ENCODE measurements around the gene PTGR3.
A peak's percentile ranks its signal among the peaks of the same experiment; 100 is the strongest.

Gene PTGR3, protein sequence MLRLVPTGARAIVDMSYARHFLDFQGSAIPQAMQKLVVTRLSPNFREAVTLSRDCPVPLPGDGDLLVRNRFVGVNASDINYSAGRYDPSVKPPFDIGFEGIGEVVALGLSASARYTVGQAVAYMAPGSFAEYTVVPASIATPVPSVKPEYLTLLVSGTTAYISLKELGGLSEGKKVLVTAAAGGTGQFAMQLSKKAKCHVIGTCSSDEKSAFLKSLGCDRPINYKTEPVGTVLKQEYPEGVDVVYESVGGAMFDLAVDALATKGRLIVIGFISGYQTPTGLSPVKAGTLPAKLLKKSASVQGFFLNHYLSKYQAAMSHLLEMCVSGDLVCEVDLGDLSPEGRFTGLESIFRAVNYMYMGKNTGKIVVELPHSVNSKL

GRCh38 chr18:75209129-75209950, at the start of gene PTGR3:
TSS of gene PTGR3 (minus strand) at chr18:75209139. CDS start at chr18:75209058, 81 bp downstream.
- peak; percentile 54 to 61 for DNase-seq

DNA sequence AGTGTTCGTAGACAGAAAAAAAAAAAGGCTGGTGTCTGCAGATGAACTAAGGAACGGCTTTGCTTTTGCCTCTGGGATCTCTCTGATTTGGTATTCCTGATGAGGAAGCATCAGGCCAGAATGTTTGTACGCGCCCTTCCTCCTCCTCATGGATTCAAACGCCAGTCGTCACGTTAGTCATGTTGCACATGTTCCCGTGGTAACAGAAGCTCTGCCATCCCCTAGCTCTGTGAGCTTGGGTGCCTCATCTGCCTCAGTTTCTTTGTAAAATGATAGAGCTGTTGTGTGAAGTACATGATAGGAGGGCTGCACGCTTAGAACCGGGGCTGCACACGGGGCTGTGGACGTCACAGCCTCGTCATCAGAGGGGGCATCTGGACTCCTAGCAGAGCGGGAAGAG, 48.7 kb upstream of the PTGR3 start:
- DNase-seq: no peak

- peak; percentile 3 to 17 for DNase-seq
These were observed 47.4 kb upstream of the PTGR3 start for GRCh38 chr18:75256376-75256775.

DNA sequence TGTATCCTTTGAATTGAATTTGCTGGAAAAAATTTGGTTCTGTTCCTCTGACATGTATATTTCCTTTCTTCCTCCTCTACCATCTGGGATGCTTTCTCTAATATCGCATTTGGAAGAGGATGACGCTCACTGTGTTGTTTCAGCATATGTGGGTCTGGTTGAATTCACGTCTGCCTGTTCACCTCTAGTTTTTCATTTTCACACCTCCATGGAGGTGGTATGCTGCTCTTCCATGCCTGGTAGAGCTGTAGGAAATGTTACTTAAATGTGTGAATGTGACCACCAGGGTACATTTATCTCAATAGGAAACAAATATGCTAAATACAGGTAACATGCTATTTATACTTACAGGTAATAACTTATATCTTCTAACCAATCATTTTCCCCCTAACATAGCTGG, 46.2 kb upstream of the PTGR3 start:
- no peak for DNase-seq

- DNase-seq: no peak
These were observed 44.8 kb upstream of the PTGR3 start for GRCh38 chr18:75253784-75254183.

- no peak for DNase-seq
These were observed 44.1 kb upstream of the PTGR3 start for GRCh38 chr18:75253043-75253442.

DNA sequence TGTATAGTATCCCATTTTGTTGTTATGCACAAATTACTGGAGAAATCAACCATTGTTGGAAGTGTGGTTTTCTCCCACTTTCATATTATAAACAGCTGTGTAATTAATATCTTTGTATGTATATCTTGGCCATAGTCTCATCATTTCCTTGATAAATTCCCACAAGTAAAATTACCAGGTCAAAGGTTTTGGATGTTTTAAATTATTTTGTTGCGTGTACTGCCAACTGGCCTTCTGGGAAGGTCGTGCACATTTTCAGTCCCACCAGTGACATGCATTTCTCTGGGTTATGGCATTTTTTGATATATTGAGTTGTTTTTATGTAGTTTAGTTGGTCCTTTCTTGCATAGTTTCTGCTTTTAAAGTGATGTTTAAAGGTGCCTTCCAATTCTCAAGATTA, 43.2 kb upstream of the PTGR3 start:
- no peak for DNase-seq

DNA sequence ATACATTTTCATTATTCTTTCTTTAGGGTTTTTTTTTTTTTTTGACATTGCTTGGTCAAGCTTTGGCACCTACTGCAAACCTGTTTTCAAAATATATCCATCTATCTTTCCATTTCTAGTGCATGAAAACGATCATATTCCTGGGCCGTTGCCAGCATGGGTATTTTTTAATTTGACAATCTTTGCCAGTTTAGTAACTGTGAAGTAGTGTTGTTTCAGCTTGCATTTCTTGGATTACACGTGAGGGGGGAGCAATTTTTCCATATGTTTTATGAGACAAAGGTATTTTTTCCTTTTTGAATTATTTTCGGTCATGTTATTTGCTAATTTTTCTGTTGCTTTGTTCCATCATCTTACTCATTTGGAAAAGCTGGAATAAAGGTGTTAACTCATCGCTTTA, 42.5 kb upstream of the PTGR3 start:
- DNase-seq: no peak

- DNase-seq: no peak
These were observed 41.5 kb upstream of the PTGR3 start for GRCh38 chr18:75250471-75250821.

GRCh38 chr18:75249672-75250470, 40.9 kb upstream of the PTGR3 start:
- DNase-seq: no peak

- DNase-seq: no peak
These were observed 40.2 kb upstream of the PTGR3 start for GRCh38 chr18:75249175-75249518.

DNA sequence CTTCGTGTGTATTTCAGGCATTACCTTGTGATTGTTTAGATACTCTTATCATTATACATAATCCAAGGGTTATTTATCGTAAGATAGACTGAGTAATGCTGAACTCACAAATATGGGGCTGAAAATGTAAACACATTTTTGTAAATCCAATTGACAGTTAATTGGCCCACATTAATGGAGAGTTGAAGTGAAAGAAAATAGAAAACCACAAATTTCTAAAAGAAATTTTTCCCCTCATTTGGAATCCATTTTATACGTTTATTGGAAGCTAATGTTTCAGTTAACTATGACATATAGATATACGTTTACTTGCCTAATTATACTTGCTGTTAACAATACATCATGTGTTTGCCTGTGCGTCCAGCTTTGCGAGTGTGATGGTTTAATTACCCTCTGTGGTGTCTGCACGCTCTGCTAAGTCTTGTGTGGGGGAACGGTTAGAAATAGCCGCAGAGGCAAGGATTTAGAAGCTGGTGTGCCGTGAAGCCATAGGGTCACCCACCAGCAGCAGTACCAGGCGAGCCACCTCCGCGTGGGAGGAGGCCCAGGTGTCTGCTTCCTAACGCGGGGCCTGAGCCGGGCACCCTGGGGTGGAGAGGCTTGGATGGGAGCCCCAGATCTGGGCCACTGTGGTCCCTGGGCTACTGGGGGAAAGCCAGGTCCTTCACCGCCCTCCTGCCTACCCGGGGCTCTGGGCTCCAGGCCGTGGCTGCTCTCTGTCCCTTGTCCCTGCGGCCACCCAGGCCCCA, 39.7 kb upstream of the PTGR3 start:
- no peak for DNase-seq

DNA sequence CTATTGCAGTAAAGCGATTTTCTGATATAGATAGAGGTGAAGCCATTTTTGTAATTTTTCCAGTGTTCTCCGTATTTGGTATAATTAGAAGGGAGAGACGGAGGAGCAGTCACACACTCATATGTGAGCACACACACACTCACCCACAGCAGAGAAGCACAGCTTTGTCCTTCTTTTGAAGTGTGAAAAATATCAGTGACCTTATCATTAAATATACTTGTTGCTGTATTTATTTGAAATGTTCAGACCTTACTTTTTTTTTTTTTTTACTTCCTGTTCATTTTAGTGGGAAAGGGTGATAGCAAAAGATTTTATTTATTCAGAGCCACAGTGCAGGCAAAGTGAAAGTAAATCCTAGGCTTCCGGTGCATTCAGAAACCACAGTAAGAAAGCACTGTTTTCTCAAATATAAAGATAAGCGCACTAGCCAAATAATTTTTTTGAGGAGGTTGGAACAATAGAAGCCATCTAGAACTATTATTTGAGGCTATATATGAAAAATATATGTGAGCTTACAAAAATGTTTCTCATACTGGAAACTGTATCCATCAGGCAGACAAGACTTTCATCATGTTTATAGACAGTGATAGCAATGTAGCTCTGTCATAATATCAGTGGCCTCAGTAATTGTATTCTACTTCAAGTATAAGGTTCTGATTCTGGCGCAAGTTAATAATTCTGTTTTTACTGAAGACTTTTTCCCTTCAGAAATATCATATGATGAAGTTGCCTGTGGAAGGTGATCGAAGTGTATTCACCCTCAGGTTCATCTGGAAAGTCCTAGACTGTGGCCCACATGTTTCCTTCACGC, 38.9 kb upstream of the PTGR3 start:
- DNase-seq: peak in 1 of 2 donors; percentile 36

- DNase-seq: no peak
These were observed 38.0 kb upstream of the PTGR3 start for GRCh38 chr18:75246721-75247610.

DNA sequence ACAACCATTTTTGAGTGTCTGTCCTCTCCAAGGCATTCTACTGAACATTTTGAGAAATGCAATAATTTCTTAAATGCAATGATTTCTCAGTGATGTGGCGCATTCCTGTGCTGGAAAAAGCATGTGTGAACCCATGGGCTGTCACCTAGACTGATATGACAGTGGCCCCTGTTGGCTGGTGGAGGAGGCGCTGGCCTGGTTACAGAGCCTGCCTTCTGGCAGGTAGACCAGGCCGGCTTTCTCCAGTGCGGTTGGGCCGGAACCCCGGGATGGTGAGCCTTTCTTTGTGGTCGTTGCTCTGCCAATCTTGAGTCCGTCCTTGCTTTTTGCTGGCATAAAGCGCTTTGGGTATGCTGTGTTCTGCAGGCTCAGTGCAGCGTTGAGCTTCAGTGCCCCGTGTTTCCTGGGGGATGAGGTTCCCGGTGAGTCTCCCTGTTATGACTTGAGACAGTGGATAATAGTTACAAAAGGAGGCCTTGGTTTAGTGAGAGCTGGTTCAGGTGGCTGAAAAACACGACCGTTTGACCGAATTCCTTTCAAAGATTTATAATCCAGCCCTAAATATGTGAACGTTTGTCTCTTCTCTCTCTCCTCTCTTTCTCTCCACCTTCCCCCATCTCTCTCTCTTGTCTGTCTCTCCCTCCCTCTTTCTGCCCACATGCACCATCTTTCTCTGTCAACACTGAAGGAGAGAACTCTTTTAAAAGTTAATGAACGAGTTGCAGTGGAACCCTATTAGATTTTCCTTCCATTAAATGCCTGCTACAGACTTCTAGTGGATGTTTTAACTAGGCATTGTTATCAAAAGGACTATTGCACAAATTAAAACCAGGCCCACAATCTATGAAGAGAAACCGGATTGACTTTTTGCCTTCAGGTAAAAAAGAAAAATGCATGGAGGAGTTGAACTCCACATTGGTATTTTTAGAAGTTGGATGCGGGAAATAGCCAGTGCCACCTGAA, 35.7 kb upstream of the PTGR3 start:
- DNase-seq: no peak

DNA sequence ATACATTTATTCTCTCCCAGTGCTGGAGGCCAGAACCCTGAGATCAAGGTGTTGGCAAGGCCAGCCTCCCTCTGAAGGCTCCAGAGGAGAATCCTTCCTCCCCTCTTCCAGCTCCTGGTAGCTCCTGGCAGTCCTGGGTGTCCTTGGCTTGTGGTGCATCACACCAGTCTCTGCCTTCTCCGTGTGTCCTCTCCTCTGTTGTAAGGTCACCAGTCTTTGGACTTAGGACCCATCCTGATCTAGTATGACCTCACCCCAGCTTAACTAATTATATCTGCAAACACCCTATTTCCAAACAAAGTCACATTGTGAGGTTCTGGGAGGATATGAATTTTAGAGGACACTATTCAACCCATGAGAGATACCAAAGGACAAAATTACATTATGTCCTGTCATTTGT, 32.8 kb upstream of the PTGR3 start:
- DNase-seq: no peak

DNA sequence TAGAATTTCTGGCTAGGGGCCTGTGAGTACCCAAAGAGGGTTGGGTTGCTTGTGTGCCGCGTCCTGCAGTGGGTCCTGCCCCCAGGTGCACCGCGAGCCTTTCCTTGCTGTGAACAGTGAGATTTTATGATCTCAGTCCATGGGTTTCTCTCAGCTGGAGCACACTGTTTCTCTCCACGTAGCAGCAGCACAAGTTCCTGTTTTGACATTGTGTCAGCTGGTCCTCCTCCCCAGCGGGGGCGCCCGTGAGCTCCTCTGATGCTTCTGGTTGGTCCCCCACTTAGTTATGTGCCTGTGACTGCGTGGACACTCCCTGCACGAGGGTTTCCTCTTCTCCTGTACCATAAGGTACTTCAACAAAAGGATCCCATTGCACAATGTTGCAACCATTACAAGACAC, 31.5 kb upstream of the PTGR3 start:
- no peak for DNase-seq

DNA sequence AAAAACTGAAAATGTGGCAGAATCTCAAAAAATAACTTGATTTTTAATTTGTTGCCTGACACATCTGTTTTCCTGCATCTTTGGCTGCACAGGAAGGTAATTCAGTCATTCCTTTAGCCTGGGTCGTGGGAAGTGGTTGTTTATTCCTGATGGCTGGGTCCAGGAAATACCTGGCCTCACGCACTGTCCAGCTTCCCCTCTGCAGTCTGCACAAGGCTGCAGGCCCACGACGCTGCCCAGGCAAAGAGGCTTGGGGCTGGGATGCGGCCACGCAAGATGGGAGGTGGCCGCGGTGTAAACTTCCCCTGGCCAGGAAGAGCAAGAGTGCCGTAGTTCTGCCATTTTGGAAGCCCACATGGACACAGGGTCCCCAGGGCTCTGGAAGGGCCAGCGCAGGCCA, 29.8 kb upstream of the PTGR3 start:
- no peak for DNase-seq

DNA sequence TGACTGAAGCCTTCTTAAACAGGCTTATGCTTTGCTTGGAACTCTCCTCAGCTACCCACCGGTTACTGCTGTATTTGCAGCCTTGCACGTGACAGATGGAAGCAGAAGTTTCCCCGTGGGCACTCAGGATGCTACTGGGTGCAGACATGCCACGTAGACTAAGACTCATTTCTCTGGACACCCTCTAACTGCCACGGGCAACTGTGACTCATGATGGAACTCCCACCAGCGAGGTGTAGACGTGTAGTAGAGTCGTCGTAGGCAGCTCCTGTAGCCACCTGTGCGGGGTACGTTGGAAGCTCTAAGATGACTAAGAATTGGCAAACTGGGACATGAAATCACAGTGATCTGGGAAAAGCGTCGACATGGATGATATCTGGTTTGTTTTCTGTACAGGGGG, 29.2 kb upstream of the PTGR3 start:
- DNase-seq: no peak

- DNase-seq: no peak
These were observed 27.0 kb upstream of the PTGR3 start for GRCh38 chr18:75235896-75236295.
